Neural progenitor cell (in vitro differentiated cells): ENCODE measurements around the gene TBC1D1. TPM values are rescaled to one million over a fixed set of nuclear protein-coding genes. Genes with fewer than 3 reads are reported as not detected.

ENCODE experiments used
- DNase-seq: peaks from one replicate; pipeline ENCODE4 v3.0.0-alpha.2; 2016; ENCODE audit warnings: low spot score
- H2AFZ ChIP-seq: fragments of 200-600 bp; sonication (generic); replicated peaks from 2 replicates; pipeline ENCODE4 v1.6.1; 2016; ENCODE audit warnings: antibody characterized with exemption
- H3F3A ChIP-seq: fragments of 200-600 bp; sonication (generic); 2 replicates; pipeline ENCODE4 v1.6.1; 2016; ENCODE audit warnings: antibody characterized with exemption, low read depth
- H3K27ac ChIP-seq: fragments of 200-600 bp; sonication (generic); 2 replicates; pipeline ENCODE4 v1.5.1; 2016; ENCODE audit warnings: mild to moderate bottlenecking
- H3K27me3 ChIP-seq: fragments of 200-600 bp; sonication (generic); 2 replicates; pipeline ENCODE4 v1.6.1; 2016; ENCODE audit warnings: mild to moderate bottlenecking, moderate library complexity
- H3K36me3 ChIP-seq: fragments of 200-600 bp; sonication (generic); 2 replicates; pipeline ENCODE4 v1.5.1; 2016
- H3K4me1 ChIP-seq: fragments of 200-600 bp; sonication (generic); 2 replicates; pipeline ENCODE4 v1.6.1; 2016; ENCODE audit warnings: mixed run types
- H3K4me2 ChIP-seq: fragments of 200-600 bp; sonication (generic); 2 replicates; pipeline ENCODE4 v1.6.1; 2016
- H3K4me3 ChIP-seq: fragments of 200-600 bp; sonication (generic); 2 replicates; pipeline ENCODE4 v1.5.1; 2016
- H3K79me2 ChIP-seq: fragments of 200-600 bp; sonication (generic); 2 replicates; pipeline ENCODE4 v1.6.1; 2016; ENCODE audit warnings: low read depth
- H3K9ac ChIP-seq: fragments of 200-600 bp; sonication (generic); 2 replicates; pipeline ENCODE4 v1.6.1; 2016
- H3K9me3 ChIP-seq: fragments of 200-600 bp; sonication (generic); 2 replicates; pipeline ENCODE4 v1.5.1; 2016; ENCODE audit warnings: low read depth
- H4K20me1 ChIP-seq: fragments of 200-600 bp; sonication (generic); 2 replicates; pipeline ENCODE4 v1.6.1; 2016; ENCODE audit warnings: low read depth
- H3K27ac Mint-ChIP-seq: 3 replicates; pipeline ENCODE4 v1.8.0; 2021; ENCODE audit warnings: mixed read lengths
- H3K27me3 Mint-ChIP-seq: 2 replicates; pipeline ENCODE4 v1.8.0; 2022; ENCODE audit warnings: low read depth, mild to moderate bottlenecking, inconsistent platforms, moderate library complexity, mixed read lengths; ENCODE audit not compliant: insufficient read depth
- H3K36me3 Mint-ChIP-seq: 3 replicates; pipeline ENCODE4 v1.8.0; 2021; ENCODE audit warnings: mixed read lengths
- H3K4me1 Mint-ChIP-seq: 3 replicates; pipeline ENCODE4 v1.8.0; 2021; ENCODE audit warnings: mixed read lengths
- H3K4me3 Mint-ChIP-seq: 3 replicates; pipeline ENCODE4 v1.8.0; 2021; ENCODE audit warnings: mild to moderate bottlenecking, moderate library complexity, mixed read lengths
- H3K9me3 Mint-ChIP-seq: 3 replicates; pipeline ENCODE4 v1.8.0; 2020; ENCODE audit warnings: mixed read lengths
- EZH2 ChIP-seq: fragments of 200-600 bp; sonication (generic); IDR thresholded peaks from 2 replicates; pipeline ENCODE4 v1.6.1; 2017; ENCODE audit warnings: antibody characterized with exemption, mild to moderate bottlenecking, moderate library complexity
- EZH2phosphoT487 ChIP-seq: fragments of 200-600 bp; sonication (generic); IDR thresholded peaks from 2 replicates; pipeline ENCODE4 v1.6.1; 2017; ENCODE audit warnings: antibody characterized with exemption
- total RNA-seq: library from RNA; depleted of rRNA; stranded (reverse); fragments of >200 nt; gene quantifications from 2 replicates; pipeline ENCODE4 v1.2.3, GENCODE V29; 2015; ENCODE audit warnings: low replicate concordance
- TF ChIP-seq, protein P1 (sequence below): fragments of 200-600 bp; sonication (generic); IDR thresholded peaks from 2 replicates; pipeline ENCODE4 v1.5.1; 2017; ENCODE audit warnings: antibody characterized with exemption, mild to moderate bottlenecking

TBC1D1 gene
- total RNA-seq, 1 donor from 2014 or later, result 208 TPM

DNA sequence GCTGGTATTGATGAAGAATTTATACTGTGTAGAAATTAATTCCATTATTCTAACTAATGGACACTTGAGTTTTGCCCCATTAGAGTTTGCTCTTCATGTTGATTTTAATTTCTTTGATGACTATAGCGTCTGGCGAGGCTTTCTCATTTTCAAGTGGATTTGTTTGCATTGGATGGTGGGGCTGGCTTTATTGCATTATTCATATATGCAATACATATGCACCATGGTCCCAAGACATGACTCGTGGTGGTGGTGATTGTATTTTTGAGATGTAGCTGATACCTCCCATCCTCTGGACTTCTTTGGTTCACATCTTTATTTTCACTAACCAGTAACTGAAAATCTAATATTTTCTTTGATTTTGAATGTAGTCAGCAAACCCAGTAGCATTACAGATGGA is 109.1 kb downstream of the TBC1D1 start:
- Histone ChIP-seq H3K4me3 (no peak overlapping the region), H4K20me1 (peaks cover 67% of the 10 kb centered on the region), H3K9me3 (no peaks in the 10 kb centered on the region), H3K27ac (no peak overlapping the region), H3K27me3 (no peaks in the 10 kb centered on the region), H3K9ac (no peak overlapping the region), H3K4me1 (peaks cover 44% of the 10 kb centered on the region), H3K79me2 (peaks cover 75% of the 10 kb centered on the region), H3F3A (peaks cover 3% of the 10 kb centered on the region), H3K36me3 (no peaks in the 10 kb centered on the region), H2AFZ (no peak overlapping the region), H3K4me2 (no peak overlapping the region)
- Mint-ChIP-seq H3K36me3 (no peaks in the 10 kb centered on the region), H3K4me1 (peaks cover 15% of the 10 kb centered on the region), H3K4me3 (no peak overlapping the region), H3K27ac (no peak overlapping the region), H3K27me3 (peaks cover 2% of the 10 kb centered on the region), H3K9me3 (no peaks in the 10 kb centered on the region)
- no peak for DNase-seq
- TF ChIP-seq, protein P1, sequence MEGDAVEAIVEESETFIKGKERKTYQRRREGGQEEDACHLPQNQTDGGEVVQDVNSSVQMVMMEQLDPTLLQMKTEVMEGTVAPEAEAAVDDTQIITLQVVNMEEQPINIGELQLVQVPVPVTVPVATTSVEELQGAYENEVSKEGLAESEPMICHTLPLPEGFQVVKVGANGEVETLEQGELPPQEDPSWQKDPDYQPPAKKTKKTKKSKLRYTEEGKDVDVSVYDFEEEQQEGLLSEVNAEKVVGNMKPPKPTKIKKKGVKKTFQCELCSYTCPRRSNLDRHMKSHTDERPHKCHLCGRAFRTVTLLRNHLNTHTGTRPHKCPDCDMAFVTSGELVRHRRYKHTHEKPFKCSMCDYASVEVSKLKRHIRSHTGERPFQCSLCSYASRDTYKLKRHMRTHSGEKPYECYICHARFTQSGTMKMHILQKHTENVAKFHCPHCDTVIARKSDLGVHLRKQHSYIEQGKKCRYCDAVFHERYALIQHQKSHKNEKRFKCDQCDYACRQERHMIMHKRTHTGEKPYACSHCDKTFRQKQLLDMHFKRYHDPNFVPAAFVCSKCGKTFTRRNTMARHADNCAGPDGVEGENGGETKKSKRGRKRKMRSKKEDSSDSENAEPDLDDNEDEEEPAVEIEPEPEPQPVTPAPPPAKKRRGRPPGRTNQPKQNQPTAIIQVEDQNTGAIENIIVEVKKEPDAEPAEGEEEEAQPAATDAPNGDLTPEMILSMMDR, result no peak
- no peak for TF ChIP-seq EZH2
- TF ChIP-seq EZH2phosphoT487, result no peak

DNA sequence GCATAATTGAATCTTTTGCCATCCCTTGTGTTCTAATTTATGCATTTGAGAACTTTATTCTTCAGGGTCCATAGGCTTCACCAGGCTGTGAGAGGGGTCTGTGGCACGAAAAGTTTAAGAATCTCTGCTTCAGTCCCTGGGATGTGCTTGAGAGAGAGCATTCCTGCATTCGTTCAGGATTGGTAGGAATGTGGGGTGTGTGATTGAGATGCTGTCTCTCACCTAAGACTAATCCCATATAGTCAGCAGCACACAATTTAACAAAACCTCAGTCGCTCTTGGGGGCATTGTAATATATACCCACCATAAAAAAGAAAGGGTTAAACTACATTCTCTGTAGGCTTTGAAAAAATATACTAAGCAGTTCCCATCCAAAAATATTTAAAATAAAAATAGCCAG is 111.0 kb downstream of the TBC1D1 start:
- no peak overlapping the region for H3K4me3 Mint-ChIP-seq
- peaks cover 23% of the 10 kb centered on the region for H3K4me1 Mint-ChIP-seq
- H3K4me1 ChIP-seq, result peaks cover 44% of the 10 kb centered on the region
- peaks cover 2% of the 10 kb centered on the region for H3K27me3 Mint-ChIP-seq
- H3K9me3 Mint-ChIP-seq, result no peaks in the 10 kb centered on the region
- H3K4me2 ChIP-seq, result no peak overlapping the region
- no peaks in the 10 kb centered on the region for H3K27me3 ChIP-seq
- H3K79me2 ChIP-seq, result peaks cover 72% of the 10 kb centered on the region
- no peak overlapping the region for H3K27ac Mint-ChIP-seq
- no peak for TF ChIP-seq EZH2phosphoT487
- no peak for TF ChIP-seq EZH2
- TF ChIP-seq, protein P1, result no peak
- no peak overlapping the region for H2AFZ ChIP-seq
- no peaks in the 10 kb centered on the region for H3K9me3 ChIP-seq
- peaks cover 49% of the 10 kb centered on the region for H4K20me1 ChIP-seq
- no peak overlapping the region for H3K27ac ChIP-seq
- no peak overlapping the region for H3K4me3 ChIP-seq
- no peaks in the 10 kb centered on the region for H3K36me3 ChIP-seq
- no peaks in the 10 kb centered on the region for H3F3A ChIP-seq
- H3K9ac ChIP-seq, result no peak overlapping the region
- DNase-seq, result no peak
- no peaks in the 10 kb centered on the region for H3K36me3 Mint-ChIP-seq

DNA sequence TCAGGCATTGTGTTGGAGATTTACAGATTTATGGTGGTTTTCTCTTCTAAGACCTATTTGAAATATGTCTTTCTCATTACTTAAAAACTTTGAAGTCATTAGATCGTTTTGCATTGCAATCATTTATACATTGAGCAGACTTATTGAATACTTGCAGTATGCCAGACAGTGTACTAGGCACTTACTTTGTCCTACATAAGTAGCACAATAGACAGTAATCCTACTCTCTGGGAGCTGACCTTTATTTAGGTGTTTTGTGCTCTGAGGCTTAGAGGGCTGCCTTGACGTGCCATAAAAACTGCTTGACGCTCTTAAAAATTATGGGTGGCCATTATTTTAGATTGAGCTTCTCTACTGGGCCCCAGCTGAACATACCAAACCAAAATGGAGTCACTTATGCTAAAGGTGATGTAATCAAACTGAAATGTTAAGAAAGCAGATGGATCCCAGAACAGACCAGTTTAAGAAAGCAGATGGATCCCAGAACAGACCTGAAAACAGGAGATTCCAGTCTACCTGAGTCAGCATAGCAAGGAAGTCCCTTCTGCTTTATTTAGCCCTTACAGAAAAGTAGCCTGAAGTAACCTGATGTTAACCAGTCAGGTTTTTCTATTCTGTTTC is 111.7 kb downstream of the TBC1D1 start:
- Mint-ChIP-seq H3K27ac (no peak overlapping the region), H3K9me3 (no peaks in the 10 kb centered on the region), H3K4me3 (no peak overlapping the region), H3K36me3 (no peaks in the 10 kb centered on the region), H3K4me1 (peaks cover 25% of the 10 kb centered on the region), H3K27me3 (peaks cover 2% of the 10 kb centered on the region)
- no peaks in the 10 kb centered on the region for H3K27me3 ChIP-seq
- H3K36me3 ChIP-seq, result no peaks in the 10 kb centered on the region
- TF ChIP-seq EZH2 (no peak), EZH2phosphoT487 (no peak)
- TF ChIP-seq, protein P1, result no peak
- peaks cover 48% of the 10 kb centered on the region for H4K20me1 ChIP-seq
- H2AFZ ChIP-seq, result no peak overlapping the region
- H3K4me3 ChIP-seq, result no peak overlapping the region
- H3K27ac ChIP-seq, result no peak overlapping the region
- H3K79me2 ChIP-seq, result peaks cover 72% of the 10 kb centered on the region
- no peak overlapping the region for H3K9ac ChIP-seq
- DNase-seq, result peak; percentile 28
- H3K9me3 ChIP-seq, result no peaks in the 10 kb centered on the region
- H3K4me2 ChIP-seq, result no peak overlapping the region
- no peaks in the 10 kb centered on the region for H3F3A ChIP-seq
- H3K4me1 ChIP-seq, result peaks cover 42% of the 10 kb centered on the region
